ENCODE data around the gene SPR. TPM values are rescaled to one million over a fixed set of nuclear protein-coding genes. Genes with fewer than 3 reads are reported as not detected.
A peak's percentile ranks its signal among the peaks of the same experiment; 100 is the strongest.

SPR gene
- total and polyA plus RNA-seq, 3 experiments from 2014 or later: 0.14 to 9.3 (median 8.8) TPM

DNA sequence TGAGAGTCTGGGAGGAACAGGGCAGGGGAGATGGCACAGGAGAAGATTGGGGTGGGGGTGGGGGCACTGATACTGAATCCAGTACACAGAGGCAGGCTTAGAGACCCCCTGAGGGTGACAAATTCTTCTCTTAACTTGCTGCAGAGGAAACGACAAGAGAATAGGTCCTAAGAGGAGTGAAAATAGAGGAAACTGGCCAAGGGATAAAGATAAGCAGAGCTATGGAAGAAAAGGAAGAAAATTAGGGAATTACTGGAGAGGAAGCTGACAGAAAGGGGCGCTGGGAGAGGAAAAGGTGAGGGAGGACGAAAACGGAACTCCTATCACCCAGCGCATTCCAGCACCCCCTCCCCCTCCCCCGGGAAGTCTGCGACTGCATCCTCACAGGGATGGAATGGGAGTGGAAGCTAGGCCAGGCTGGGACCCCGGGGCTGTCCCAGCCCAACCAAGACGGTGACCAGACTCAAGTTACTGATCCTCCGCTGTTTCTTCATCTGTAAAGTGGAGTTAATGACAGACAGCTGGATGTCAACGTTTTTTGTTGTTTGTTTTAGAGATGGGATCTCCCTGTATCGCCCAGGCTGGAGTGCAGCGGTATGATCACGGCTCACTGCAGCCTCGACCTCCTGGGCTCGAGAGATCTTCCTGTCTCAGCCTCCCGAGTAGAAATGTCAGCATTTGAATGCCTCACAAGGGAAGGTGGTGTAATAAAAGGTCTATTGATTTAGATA lies 27.5 kb downstream of the SPR start:
- peaks cover 72% of the 10 kb centered on the region for H3K27me3 ChIP-seq (ENCODE audit: insufficient read depth, low read length, poor library complexity, severe bottlenecking)
- CTCF ChIA-PET: interaction anchor here (0.8 to 1.2 kb wide), 2 partner anchors 22 to 263 kb away, joined by 4 read pairs; no protein-coding TSS in a partner anchor

GRCh38 chr2:72915320-72915906 lies 28.2 kb downstream of the SPR start:
- H3K36me3 Mint-ChIP-seq: no peaks in the 10 kb centered on the region
- Histone ChIP-seq H3K36me3 (ENCODE audit: insufficient read depth, low read length) (no peaks in the 10 kb centered on the region), H3K4me1 (ENCODE audit: insufficient read depth, low read length) (peaks cover 42% of the 10 kb centered on the region), H3K27ac (ENCODE audit: low read depth, low read length) (no peak overlapping the region), H3K27me3 (ENCODE audit: insufficient read depth, low read length, poor library complexity, severe bottlenecking) (peaks cover 72% of the 10 kb centered on the region), H3K4me3 (ENCODE audit: low read length) (no peak overlapping the region), H3K9me3 (ENCODE audit: low read length) (no peaks in the 10 kb centered on the region)
- DNase-seq: no peak
- H3K4me1 Mint-ChIP-seq: peaks cover 27 to 46% (median 34%) of the 10 kb centered on the region in 3 donors
- CTCF ChIA-PET: interaction anchor here (0.8 to 1.2 kb wide), 2 partner anchors 23 to 262 kb away, joined by 4 read pairs; no protein-coding TSS in a partner anchor
- peak overlapping the region; percentile 55 to 91 (median 76) for H3K4me3 Mint-ChIP-seq
- peak overlapping the region in 1 of 8 donors; percentile 47 for H3K27ac Mint-ChIP-seq
- peaks cover 0 to 2% (median 0%) of the 10 kb centered on the region in 5 donors for H3K9me3 Mint-ChIP-seq
- POLR2A ChIA-PET: no interaction called here
- peaks cover 60 to 73% of the 10 kb centered on the region in 2 donors for H3K27me3 Mint-ChIP-seq

More for the DNA sequence above, 27.5 kb downstream of the SPR start:
- H3K4me1 ChIP-seq (ENCODE audit: insufficient read depth, low read length): peaks cover 37% of the 10 kb centered on the region
- no peak for DNase-seq
- peaks cover 60 to 76% of the 10 kb centered on the region in 2 donors for H3K27me3 Mint-ChIP-seq
- no peaks in the 10 kb centered on the region for H3K36me3 Mint-ChIP-seq
- H3K27ac Mint-ChIP-seq: peak overlapping the region in 1 of 8 donors; percentile 47
- no peak overlapping the region for H3K4me3 ChIP-seq (ENCODE audit: low read length)
- H3K9me3 ChIP-seq (ENCODE audit: low read length): no peaks in the 10 kb centered on the region
- peak overlapping the region; percentile 60 to 91 (median 77) for H3K4me3 Mint-ChIP-seq
- H3K27ac ChIP-seq (ENCODE audit: low read depth, low read length): no peak overlapping the region
- H3K9me3 Mint-ChIP-seq: peaks cover 0 to 2% (median 0%) of the 10 kb centered on the region in 5 donors
- POLR2A ChIA-PET: no interaction called here
- no peaks in the 10 kb centered on the region for H3K36me3 ChIP-seq (ENCODE audit: insufficient read depth, low read length)
- peaks cover 27 to 43% (median 33%) of the 10 kb centered on the region in 3 donors for H3K4me1 Mint-ChIP-seq

GRCh38 chr2:72915907-72916742 lies 28.9 kb downstream of the SPR start:
- Histone ChIP-seq H3K27ac (ENCODE audit: low read depth, low read length) (no peak overlapping the region), H3K36me3 (ENCODE audit: insufficient read depth, low read length) (no peaks in the 10 kb centered on the region), H3K9me3 (ENCODE audit: low read length) (no peaks in the 10 kb centered on the region), H3K27me3 (ENCODE audit: insufficient read depth, low read length, poor library complexity, severe bottlenecking) (peaks cover 75% of the 10 kb centered on the region), H3K4me1 (ENCODE audit: insufficient read depth, low read length) (peaks cover 44% of the 10 kb centered on the region), H3K4me3 (ENCODE audit: low read length) (peak overlapping the region; percentile 58)
- ChIA-PET POLR2A (no interaction called here), CTCF (interaction anchor here (1.2 to 1.3 kb wide), 2 partner anchors 24 to 29 kb away, joined by 4 to 7 read pairs; partner anchors contain the start of gene SPR)
- peak in 3 of 5 donors; percentile 18 to 46 (median 34) for DNase-seq
- Mint-ChIP-seq H3K36me3 (no peaks in the 10 kb centered on the region), H3K27me3 (peaks cover 60 to 71% of the 10 kb centered on the region in 2 donors), H3K4me3 (peak overlapping the region; percentile 72 to 92 (median 79)), H3K27ac (no peak overlapping the region), H3K4me1 (peaks cover 27 to 49% (median 35%) of the 10 kb centered on the region in 3 donors), H3K9me3 (peaks cover 0 to 2% (median 0%) of the 10 kb centered on the region in 5 donors)

- Mint-ChIP-seq H3K27ac (no peak overlapping the region), H3K36me3 (no peaks in the 10 kb centered on the region), H3K27me3 (peaks cover 55 to 71% of the 10 kb centered on the region in 2 donors), H3K9me3 (peaks cover 0 to 2% (median 0%) of the 10 kb centered on the region in 5 donors), H3K4me3 (peak overlapping the region; percentile 74 to 92 (median 79)), H3K4me1 (peaks cover 27 to 49% (median 35%) of the 10 kb centered on the region in 3 donors)
- no peak overlapping the region for H3K27ac ChIP-seq (ENCODE audit: low read depth, low read length)
- no peaks in the 10 kb centered on the region for H3K36me3 ChIP-seq (ENCODE audit: insufficient read depth, low read length)
- CTCF ChIA-PET: interaction anchor here (1.3 kb wide), 1 partner anchor 30 kb away, joined by 7 read pairs; the partner anchor contains the start of gene SPR
- no peaks in the 10 kb centered on the region for H3K9me3 ChIP-seq (ENCODE audit: low read length)
- DNase-seq: no peak
- peaks cover 76% of the 10 kb centered on the region for H3K27me3 ChIP-seq (ENCODE audit: insufficient read depth, low read length, poor library complexity, severe bottlenecking)
- POLR2A ChIA-PET: no interaction called here
- H3K4me1 ChIP-seq (ENCODE audit: insufficient read depth, low read length): peaks cover 44% of the 10 kb centered on the region
- peak overlapping the region; percentile 58 for H3K4me3 ChIP-seq (ENCODE audit: low read length)
Measured at GRCh38 chr2:72916743-72917137, 29.5 kb downstream of the SPR start.

- Histone ChIP-seq H3K27ac (ENCODE audit: low read depth, low read length) (no peak within 1 kb of the TSS), H3K9me3 (ENCODE audit: low read length) (no peaks in the 10 kb centered on the region), H3K4me3 (ENCODE audit: low read length) (peak within 1 kb of the TSS; percentile 58), H3K27me3 (ENCODE audit: insufficient read depth, low read length, poor library complexity, severe bottlenecking) (peaks cover 80% of the 10 kb centered on the region), H3K36me3 (ENCODE audit: insufficient read depth, low read length) (no peaks in the 10 kb centered on the region), H3K4me1 (ENCODE audit: insufficient read depth, low read length) (peaks cover 44% of the 10 kb centered on the region)
- H3K27me3 Mint-ChIP-seq: peaks cover 59 to 71% of the 10 kb centered on the region in 2 donors
- H3K4me1 Mint-ChIP-seq: peaks cover 27 to 49% (median 35%) of the 10 kb centered on the region in 3 donors
- ChIA-PET CTCF (interaction anchor here (1.3 to 1.7 kb wide), 2 partner anchors 25 to 30 kb away, joined by 5 to 7 read pairs; partner anchors contain the start of gene SPR), POLR2A (no interaction called here)
- H3K9me3 Mint-ChIP-seq: peaks cover 0 to 2% (median 0%) of the 10 kb centered on the region in 5 donors
- H3K36me3 Mint-ChIP-seq: no peaks in the 10 kb centered on the region
- peak within 1 kb of the TSS; percentile 74 to 92 (median 79) for H3K4me3 Mint-ChIP-seq
- peak within 1 kb of the TSS in 1 of 8 donors; percentile 19 for H3K27ac Mint-ChIP-seq
- DNase-seq: peak in 3 of 5 donors; percentile 28 to 49 (median 35)
Measured at GRCh38 chr2:72917138-72917876, 30.1 kb downstream of the SPR start, which contains the start of gene EMX1. EMX1 (plus strand) TSS chr2:72917519; CDS start chr2:72917853, 334 bp downstream.

DNA sequence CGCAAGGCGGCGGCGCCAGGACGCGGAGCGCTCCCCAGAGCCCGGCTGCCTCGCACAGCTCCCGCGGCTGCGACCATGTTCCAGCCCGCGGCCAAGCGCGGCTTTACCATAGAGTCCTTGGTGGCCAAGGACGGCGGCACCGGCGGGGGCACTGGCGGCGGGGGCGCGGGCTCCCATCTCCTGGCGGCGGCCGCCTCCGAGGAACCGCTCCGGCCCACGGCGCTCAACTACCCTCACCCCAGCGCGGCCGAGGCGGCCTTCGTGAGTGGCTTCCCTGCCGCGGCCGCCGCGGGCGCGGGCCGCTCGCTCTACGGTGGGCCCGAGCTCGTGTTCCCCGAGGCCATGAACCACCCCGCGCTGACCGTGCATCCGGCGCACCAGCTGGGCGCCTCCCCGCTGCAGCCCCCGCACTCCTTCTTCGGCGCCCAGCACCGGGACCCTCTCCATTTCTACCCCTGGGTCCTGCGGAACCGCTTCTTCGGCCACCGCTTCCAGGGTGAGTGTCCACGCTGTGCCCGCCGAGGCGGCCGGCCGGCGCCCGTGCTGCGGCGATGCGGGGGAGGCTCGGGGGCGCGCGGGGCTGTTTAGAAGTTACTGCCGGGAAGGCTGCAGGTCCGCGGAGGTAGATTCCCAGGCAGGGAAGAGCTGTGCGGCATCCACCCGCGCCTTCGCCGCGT lies 30.8 kb downstream of the SPR start:
- peaks cover 44% of the 10 kb centered on the region for H3K4me1 ChIP-seq (ENCODE audit: insufficient read depth, low read length)
- H3K9me3 ChIP-seq (ENCODE audit: low read length): no peaks in the 10 kb centered on the region
- H3K4me3 ChIP-seq (ENCODE audit: low read length): no peak overlapping the region
- no peaks in the 10 kb centered on the region for H3K36me3 ChIP-seq (ENCODE audit: insufficient read depth, low read length)
- H3K4me1 Mint-ChIP-seq: peaks cover 27 to 49% (median 35%) of the 10 kb centered on the region in 3 donors
- peaks cover 66 to 73% of the 10 kb centered on the region in 2 donors for H3K27me3 Mint-ChIP-seq
- ChIA-PET POLR2A (no interaction called here), CTCF (interaction anchor here (1.7 kb wide), 1 partner anchor 25 kb away, joined by 5 read pairs; no protein-coding TSS in a partner anchor)
- peak overlapping the region in 1 of 8 donors; percentile 19 for H3K27ac Mint-ChIP-seq
- DNase-seq: no peak
- peaks cover 0 to 2% (median 0%) of the 10 kb centered on the region in 5 donors for H3K9me3 Mint-ChIP-seq
- H3K4me3 Mint-ChIP-seq: peak overlapping the region in 4 of 7 donors; percentile 69 to 78 (median 76)
- H3K27me3 ChIP-seq (ENCODE audit: insufficient read depth, low read length, poor library complexity, severe bottlenecking): peaks cover 86% of the 10 kb centered on the region
- no peaks in the 10 kb centered on the region for H3K36me3 Mint-ChIP-seq
- no peak overlapping the region for H3K27ac ChIP-seq (ENCODE audit: low read depth, low read length)

Data from CD8-positive, alpha-beta memory T cell (primary cell).